ENCODE data around the gene GIMAP7.

Gene GIMAP7

GRCh38 chr7:150514748-150515222 lies at the start of gene GIMAP7:
GIMAP7 (plus strand) TSS chr7:150514872; CDS start chr7:150519975, 5,103 bp downstream.
- DNase-seq (ENCODE audit: low read depth, low spot score), result no peak
- no peak within 1 kb of the TSS for H3K4me3 ChIP-seq (ENCODE audit: low read depth, low read length)
- in situ Hi-C loops (cut with HindIII; ENCODE audit: low sequenced_read_pairs), result no loop called here
- TF ChIP-seq CTCF (IDR thresholded peaks at IDR 0.05; ENCODE audit: low read depth, low read length), result no peak

- no peak overlapping the region for H3K4me3 ChIP-seq (ENCODE audit: low read depth, low read length)
- in situ Hi-C loops (cut with HindIII; ENCODE audit: low sequenced_read_pairs), result no loop called here
- no peak for DNase-seq (ENCODE audit: low read depth, low spot score)
- TF ChIP-seq CTCF (IDR thresholded peaks at IDR 0.05; ENCODE audit: low read depth, low read length), result no peak
Observed at GRCh38 chr7:150464962-150465361, 49.7 kb upstream of the GIMAP7 start.

- TF ChIP-seq CTCF (IDR thresholded peaks at IDR 0.05; ENCODE audit: low read depth, low read length), result no peak
- no peak for DNase-seq (ENCODE audit: low read depth, low spot score)
- in situ Hi-C loops (cut with HindIII; ENCODE audit: low sequenced_read_pairs), result no loop called here
- H3K4me3 ChIP-seq (ENCODE audit: low read depth, low read length), result no peak overlapping the region
Observed at GRCh38 chr7:150465414-150465813, 49.3 kb upstream of the GIMAP7 start.

- H3K4me3 ChIP-seq (ENCODE audit: low read depth, low read length), result no peak overlapping the region
Observed at GRCh38 chr7:150466477-150466876, 48.2 kb upstream of the GIMAP7 start.

GRCh38 chr7:150468241-150468640 lies 46.4 kb upstream of the GIMAP7 start:
- in situ Hi-C loops (cut with HindIII; ENCODE audit: low sequenced_read_pairs), result no loop called here
- no peak for DNase-seq (ENCODE audit: low read depth, low spot score)
- no peak overlapping the region for H3K4me3 ChIP-seq (ENCODE audit: low read depth, low read length)
- TF ChIP-seq CTCF (IDR thresholded peaks at IDR 0.05; ENCODE audit: low read depth, low read length), result no peak

More at GRCh38 chr7:150466477-150466876, 48.2 kb upstream of the GIMAP7 start:
- in situ Hi-C loops (cut with HindIII; ENCODE audit: low sequenced_read_pairs), result no loop called here
- no peak for TF ChIP-seq CTCF (IDR thresholded peaks at IDR 0.05; ENCODE audit: low read depth, low read length)
- no peak for DNase-seq (ENCODE audit: low read depth, low spot score)

- in situ Hi-C loops (cut with HindIII; ENCODE audit: low sequenced_read_pairs), result no loop called here
Observed at GRCh38 chr7:150471886-150472285, 42.8 kb upstream of the GIMAP7 start.

More at GRCh38 chr7:150471886-150472285, 42.8 kb upstream of the GIMAP7 start:
- no peak for TF ChIP-seq CTCF (IDR thresholded peaks at IDR 0.05; ENCODE audit: low read depth, low read length)
- H3K4me3 ChIP-seq (ENCODE audit: low read depth, low read length), result no peak overlapping the region
- no peak for DNase-seq (ENCODE audit: low read depth, low spot score)

All from astrocyte of the spinal cord (primary cell).